Measurements from ENCODE around the gene DNAJC5. TPM values are rescaled to one million over a fixed set of nuclear protein-coding genes. Genes with fewer than 3 reads are reported as not detected.

The DNAJC5 gene
- total RNA-seq, 2 experiments from 2014 or later, result 21.4 to 22.5 TPM

DNA sequence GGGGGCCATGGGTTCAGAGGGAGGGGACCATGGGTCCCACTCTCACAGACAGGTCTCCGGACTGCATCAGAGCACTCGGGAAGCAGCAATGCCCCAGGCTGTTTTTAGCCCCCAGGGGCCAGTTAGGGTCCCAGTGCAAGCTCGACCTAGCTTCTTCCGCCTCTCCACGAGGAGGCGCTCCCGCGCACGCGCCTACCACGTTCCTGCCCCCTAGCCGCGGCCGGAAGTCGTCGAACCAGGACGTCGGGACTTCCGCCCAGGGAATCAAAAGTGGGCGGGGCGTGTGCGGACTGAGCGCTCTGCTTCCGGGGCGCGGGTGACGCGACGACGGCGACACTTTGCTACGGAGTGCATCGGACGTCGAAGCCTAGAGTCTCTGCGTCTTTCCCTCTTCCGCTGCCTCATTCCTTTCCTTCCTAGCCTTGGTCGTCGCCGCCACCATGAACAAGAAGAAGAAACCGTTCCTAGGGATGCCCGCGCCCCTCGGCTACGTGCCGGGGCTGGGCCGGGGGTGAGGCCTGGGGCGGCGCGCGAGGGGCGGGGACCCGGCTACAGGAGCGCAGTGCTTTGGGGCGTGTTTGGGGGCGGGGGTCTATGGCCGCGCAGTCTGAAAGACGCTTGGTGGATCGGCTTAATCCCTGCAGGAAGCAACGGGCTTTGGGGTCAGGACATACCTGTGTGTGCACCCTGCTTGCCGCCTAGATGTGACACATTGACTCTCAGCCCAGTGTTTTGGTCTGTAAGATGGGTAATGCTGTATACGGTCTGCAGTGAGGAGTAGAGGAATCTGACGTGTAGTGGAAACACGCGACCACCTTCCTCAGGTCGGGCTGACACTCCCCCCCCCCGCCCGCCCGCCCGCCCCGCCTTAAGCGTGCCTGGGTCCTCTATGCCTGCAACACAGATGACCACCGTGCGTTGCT, 86.1 kb downstream of the DNAJC5 start, which contains the start of gene PRPF6:
TSS of gene PRPF6 (plus strand) at position 327 of the 923 bp plus-strand sequence. CDS start at position 441, 114 bp downstream.
- Mint-ChIP-seq H3K36me3 (ENCODE audit: low read depth) (peaks cover 71% of the 10 kb centered on the region), H3K4me1 (ENCODE audit: low read depth) (peaks cover 67% of the 10 kb centered on the region), H3K27me3 (no peaks in the 10 kb centered on the region), H3K27ac (peak within 1 kb of the TSS; percentile 98), H3K9me3 (no peaks in the 10 kb centered on the region), H3K4me3 (peak within 1 kb of the TSS; percentile 90)
- CTCF ChIA-PET, result interaction anchor here (0.6 to 3.8 kb wide), 16 partner anchors 22 to 443 kb away, joined by 3 to 40 read pairs (median 4); partner anchors contain the start of genes ARFRP1, TPD52L2, UCKL1 and ZGPAT
- peak within 1 kb of the TSS; percentile 69 for H3K4me3 ChIP-seq (ENCODE audit: low read length)
- POLR2A ChIA-PET, result interaction anchor here (0.7 to 2.3 kb wide), 20 partner anchors 11 to 461 kb away, joined by 3 to 36 read pairs (median 3); partner anchors contain the start of genes OPRL1, PPDPF, RGS19 and RTEL1
- peaks cover 34% of the 10 kb centered on the region for H3K36me3 ChIP-seq (ENCODE audit: insufficient read depth, low read length)
- ATAC-seq (ENCODE audit: poor library complexity) (peak; percentile 58), DNase-seq (peak; percentile 89 to 98 (median 94))
- H3K27ac ChIP-seq (ENCODE audit: low read depth in 1 of 2, low read length in 2 of 2), result peak within 1 kb of the TSS; percentile 85 to 87
- intact Hi-C loops (cut with DNase I, micrococcal nuclease), result loop anchor here (1.0 to 10.0 kb wide), 7 partner anchors 25 to 141 kb away; partner anchors contain the start of genes C20orf204 (in 1 of the 2), TCEA2 (in 1 of the 2), TPD52L2 (in 1 of the 2) and UCKL1 (in 1 of the 2)
- TF ChIP-seq, protein P1, sequence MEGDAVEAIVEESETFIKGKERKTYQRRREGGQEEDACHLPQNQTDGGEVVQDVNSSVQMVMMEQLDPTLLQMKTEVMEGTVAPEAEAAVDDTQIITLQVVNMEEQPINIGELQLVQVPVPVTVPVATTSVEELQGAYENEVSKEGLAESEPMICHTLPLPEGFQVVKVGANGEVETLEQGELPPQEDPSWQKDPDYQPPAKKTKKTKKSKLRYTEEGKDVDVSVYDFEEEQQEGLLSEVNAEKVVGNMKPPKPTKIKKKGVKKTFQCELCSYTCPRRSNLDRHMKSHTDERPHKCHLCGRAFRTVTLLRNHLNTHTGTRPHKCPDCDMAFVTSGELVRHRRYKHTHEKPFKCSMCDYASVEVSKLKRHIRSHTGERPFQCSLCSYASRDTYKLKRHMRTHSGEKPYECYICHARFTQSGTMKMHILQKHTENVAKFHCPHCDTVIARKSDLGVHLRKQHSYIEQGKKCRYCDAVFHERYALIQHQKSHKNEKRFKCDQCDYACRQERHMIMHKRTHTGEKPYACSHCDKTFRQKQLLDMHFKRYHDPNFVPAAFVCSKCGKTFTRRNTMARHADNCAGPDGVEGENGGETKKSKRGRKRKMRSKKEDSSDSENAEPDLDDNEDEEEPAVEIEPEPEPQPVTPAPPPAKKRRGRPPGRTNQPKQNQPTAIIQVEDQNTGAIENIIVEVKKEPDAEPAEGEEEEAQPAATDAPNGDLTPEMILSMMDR (IDR thresholded peaks at IDR 0.05), result peak; percentile 93
- peaks cover 60% of the 10 kb centered on the region for H3K4me1 ChIP-seq (ENCODE audit: insufficient read depth, low read length)
- H3K27me3 ChIP-seq (ENCODE audit: control insufficient read depth in 1 of 2, insufficient read depth in 2 of 2, low read length in 2 of 2), result no peaks in the 10 kb centered on the region
- no peaks in the 10 kb centered on the region for H3K9me3 ChIP-seq (ENCODE audit: control insufficient read depth in 1 of 2, insufficient read depth in 1 of 2, low read length in 2 of 2)

DNA sequence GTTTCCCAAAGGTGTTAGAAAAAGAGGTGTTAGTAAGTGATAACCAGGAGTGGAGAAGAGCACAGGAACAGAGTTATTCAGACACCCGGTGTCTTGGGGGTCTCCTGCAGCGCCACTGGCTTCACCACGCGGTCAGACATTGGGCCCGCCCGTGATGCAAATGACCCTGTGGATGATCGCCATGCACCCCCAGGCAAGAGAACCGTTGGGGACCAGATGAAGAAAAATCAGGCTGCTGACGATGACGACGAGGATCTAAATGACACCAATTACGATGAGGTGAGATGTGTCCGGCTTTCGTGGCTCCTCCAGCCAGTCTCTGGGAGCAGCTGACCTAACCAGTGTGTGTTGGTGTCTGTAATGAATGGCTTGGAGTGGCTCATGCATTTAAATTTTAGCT, 88.0 kb downstream of the DNAJC5 start:
- POLR2A ChIA-PET, result interaction anchor here (1.5 kb wide), 1 partner anchor 27 kb away, joined by 3 read pairs; the partner anchor contains the start of gene UCKL1
- no peak overlapping the region for H3K27ac ChIP-seq (ENCODE audit: low read depth in 1 of 2, low read length in 2 of 2)
- no peaks in the 10 kb centered on the region for H3K9me3 ChIP-seq (ENCODE audit: control insufficient read depth in 1 of 2, insufficient read depth in 1 of 2, low read length in 2 of 2)
- Mint-ChIP-seq H3K27me3 (no peaks in the 10 kb centered on the region), H3K36me3 (ENCODE audit: low read depth) (peaks cover 79% of the 10 kb centered on the region), H3K27ac (peak overlapping the region; percentile 98), H3K4me1 (ENCODE audit: low read depth) (peaks cover 48% of the 10 kb centered on the region), H3K4me3 (peak overlapping the region; percentile 76), H3K9me3 (no peaks in the 10 kb centered on the region)
- TF ChIP-seq, protein P1 (IDR thresholded peaks at IDR 0.05), result no peak
- intact Hi-C loops (cut with DNase I, micrococcal nuclease), result loop anchor here in 1 of 2 experiments (5.0 to 10.0 kb wide), 2 partner anchors 52 to 139 kb away; partner anchors contain the start of gene C20orf204
- H3K27me3 ChIP-seq (ENCODE audit: control insufficient read depth in 1 of 2, insufficient read depth in 2 of 2, low read length in 2 of 2), result no peaks in the 10 kb centered on the region
- DNase-seq, result no peak
- H3K36me3 ChIP-seq (ENCODE audit: insufficient read depth, low read length), result peaks cover 49% of the 10 kb centered on the region
- H3K4me3 ChIP-seq (ENCODE audit: low read length), result no peak overlapping the region
- no peak for ATAC-seq (ENCODE audit: poor library complexity)
- CTCF ChIA-PET, result interaction anchor here (0.8 to 3.2 kb wide), 2 partner anchors 9 to 118 kb away, joined by 3 to 16 read pairs; partner anchors contain the start of gene TPD52L2
- peaks cover 47% of the 10 kb centered on the region for H3K4me1 ChIP-seq (ENCODE audit: insufficient read depth, low read length)

Small RNA genes lying within 50 kb of the gene (microRNA-seq; reads per million reads assigned to microRNA genes)
- gene MIR1914 (ENCODE audit: borderline microRNAs expressed, borderline replicate concordance) (not detected), gene MIR647 (ENCODE audit: borderline microRNAs expressed, borderline replicate concordance) (not detected), gene MIR941-1 (ENCODE audit: borderline microRNAs expressed, borderline replicate concordance) (not detected), gene MIR941-2 (ENCODE audit: borderline microRNAs expressed, borderline replicate concordance) (not detected), gene MIR941-3 (ENCODE audit: borderline microRNAs expressed, borderline replicate concordance) (not detected), gene MIR941-4 (ENCODE audit: borderline microRNAs expressed, borderline replicate concordance) (not detected), gene MIR941-5 (ENCODE audit: borderline microRNAs expressed, borderline replicate concordance) (not detected)

Other genes with a start within 250 kb of the DNAJC5 start
- gene STMN3, start 241.7 kb upstream of the DNAJC5 start, total RNA-seq, result 100 to 1,000 TPM; 122 to 127 TPM
- gene RTEL1, start 236.8 kb upstream of the DNAJC5 start, total RNA-seq, result 10 to 100 TPM; 25.5 to 27.6 TPM
- gene TNFRSF6B, start 198.5 kb upstream of the DNAJC5 start, total RNA-seq, result 1 to 10 TPM; 2.5 to 2.6 TPM
- gene ARFRP1, start 187.2 kb upstream of the DNAJC5 start, total RNA-seq, result 10 to 100 TPM; 34.5 to 35.7 TPM
- gene ZGPAT, start 187.1 kb upstream of the DNAJC5 start, total RNA-seq, result 10 to 100 TPM; 28.2 to 33.4 TPM
- gene LIME1, start 158.5 kb upstream of the DNAJC5 start, total RNA-seq, result 100 to 1,000 TPM; 149 to 165 TPM
- 100 to 1,000 TPM; 123 to 125 TPM for gene SLC2A4RG, start 155.3 kb upstream of the DNAJC5 start, total RNA-seq
- gene ZBTB46, start 63.9 kb upstream of the DNAJC5 start, total RNA-seq, result under 1 TPM; 0.08 to 0.34 TPM
- not detected for gene ABHD16B, start 33.6 kb upstream of the DNAJC5 start, total RNA-seq
- 10 to 100 TPM; 15.1 to 15.3 TPM for gene TPD52L2, start 29.9 kb upstream of the DNAJC5 start, total RNA-seq
- gene UCKL1, start 61.3 kb downstream of the DNAJC5 start, total RNA-seq, result 10 to 100 TPM; 41.3 to 46.1 TPM
- 10 to 100 TPM; 22.0 to 23.3 TPM for gene ZNF512B, start 74.8 kb downstream of the DNAJC5 start, total RNA-seq
- gene SAMD10, start 84.5 kb downstream of the DNAJC5 start, total RNA-seq, result 10 to 100 TPM; 12.0 to 12.1 TPM
- gene PRPF6, start 86.0 kb downstream of the DNAJC5 start, total RNA-seq, result 10 to 100 TPM; 50.6 to 51.3 TPM
- 1 to 10 TPM; 6.1 to 6.4 TPM for gene C20orf204, start 141.1 kb downstream of the DNAJC5 start, total RNA-seq
- gene SOX18, start 154.5 kb downstream of the DNAJC5 start, total RNA-seq, result not detected
- gene TCEA2, start 168.1 kb downstream of the DNAJC5 start, total RNA-seq, result 10 to 100 TPM; 28.4 to 29.9 TPM
- 10 to 100 TPM in 1 of 2 experiments, 1 to 10 TPM in 1; 9.7 to 14.8 TPM for gene RGS19, start 184.4 kb downstream of the DNAJC5 start, total RNA-seq
- 1 to 10 TPM; 1.0 to 1.2 TPM for gene OPRL1, start 185.0 kb downstream of the DNAJC5 start, total RNA-seq
- gene LKAAEAR1, start 189.3 kb downstream of the DNAJC5 start, total RNA-seq, result under 1 TPM; 0.30 to 0.39 TPM
- gene NPBWR2, start 212.4 kb downstream of the DNAJC5 start, total RNA-seq, result under 1 TPM; 0.38 to 0.47 TPM